GM21367 (cell line): ENCODE data around the gene LIFR.

Source experiments
- ATAC-seq: cut with Tn5 transposase; IDR thresholded peaks from one replicate; pipeline ENCODE4 v1.9.1; 2021; ENCODE audit not compliant: unreplicated experiment

The LIFR gene

DNA sequence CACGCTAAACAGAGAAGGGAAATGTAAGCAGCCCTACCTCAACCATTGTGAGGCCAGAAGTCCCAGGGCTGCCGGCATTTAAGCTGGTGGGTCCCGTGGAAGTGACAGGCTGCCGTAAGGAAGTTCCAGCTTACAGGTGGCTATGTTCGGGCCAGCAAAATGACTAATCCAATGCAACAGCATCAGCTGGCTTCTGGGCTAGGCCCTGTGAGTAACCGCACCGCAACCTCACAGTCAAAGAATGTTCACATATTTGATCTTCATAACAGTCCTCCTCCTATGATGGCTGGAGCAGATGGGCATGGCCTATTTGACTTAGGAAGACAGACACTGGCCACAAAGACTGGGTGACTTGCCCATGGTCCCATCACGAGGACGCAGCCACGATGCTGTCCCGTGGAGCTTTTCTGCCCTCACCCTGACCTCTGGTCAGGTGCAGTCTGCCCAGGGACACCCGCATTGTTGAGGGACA, 88.2 kb downstream of the LIFR start:
- no peak for ATAC-seq

DNA sequence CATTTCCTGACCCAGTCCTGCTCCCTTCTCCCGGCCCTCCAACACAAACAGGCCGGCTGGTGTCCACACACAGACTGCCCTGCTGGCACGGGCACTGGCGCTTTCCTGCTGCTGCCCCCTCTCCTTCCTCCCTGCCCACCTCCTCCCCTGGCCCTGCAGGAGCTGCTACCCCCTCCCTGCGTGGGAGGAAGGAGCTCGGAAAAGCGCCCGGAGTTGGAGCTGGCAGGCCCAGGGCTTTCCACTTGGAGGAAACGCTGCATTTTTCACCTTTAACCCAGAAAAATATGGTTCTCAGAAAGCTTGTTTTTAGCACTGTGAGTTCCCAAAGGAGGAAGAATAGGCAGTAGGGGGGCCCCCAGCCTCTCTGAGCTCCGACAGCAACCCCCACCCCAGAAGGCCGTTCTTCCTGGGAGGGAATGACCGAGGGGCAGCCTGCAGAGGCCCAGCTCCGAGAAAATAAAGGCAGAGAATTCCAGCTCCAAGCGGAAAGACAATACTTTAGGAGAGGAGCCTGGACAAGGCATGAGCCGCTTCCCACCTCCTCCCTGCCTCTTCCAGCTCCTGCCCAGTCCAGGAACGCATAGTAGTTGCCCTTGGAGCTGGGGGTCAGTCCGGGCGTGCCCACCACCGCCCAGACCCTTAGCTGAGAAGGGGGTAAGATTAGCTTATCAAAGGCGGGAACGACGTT, 88.9 kb downstream of the LIFR start:
- no peak for ATAC-seq

DNA sequence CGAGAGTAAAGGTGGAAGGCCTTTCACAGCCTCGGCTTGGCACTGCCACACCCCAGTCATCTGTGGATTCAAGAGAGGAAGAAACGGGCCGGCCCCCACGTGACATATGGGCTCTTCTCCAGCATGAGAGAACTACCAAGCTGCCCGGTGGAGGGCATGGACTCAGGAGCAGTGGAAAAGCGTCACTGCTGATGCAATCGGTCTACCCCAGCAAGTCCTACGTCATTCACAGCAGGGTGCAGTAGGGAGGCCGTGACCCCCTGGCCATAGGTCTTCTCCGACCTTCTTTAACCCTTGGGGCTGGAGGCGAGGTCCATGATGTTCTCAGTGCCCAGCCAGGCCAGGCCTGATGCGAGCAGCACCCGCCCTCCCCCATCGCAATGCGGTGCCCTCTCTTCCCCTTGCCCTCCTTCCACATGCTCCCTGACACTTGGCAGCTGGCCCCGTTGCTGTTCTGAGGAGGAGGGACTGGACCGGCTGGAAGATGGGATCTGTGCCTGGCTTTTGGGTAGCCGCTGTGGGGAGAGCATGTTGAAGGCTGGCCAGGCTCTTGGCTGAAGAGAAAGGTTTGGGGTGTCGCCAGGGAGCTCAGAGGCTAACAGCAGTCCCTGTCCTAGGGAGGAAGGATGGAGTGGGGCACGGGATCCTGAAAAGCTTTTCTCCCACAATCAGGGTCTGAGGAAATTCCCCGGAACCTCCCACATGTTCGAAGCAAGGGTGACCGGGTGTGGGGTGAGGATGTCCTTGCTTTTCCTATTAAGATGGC, 89.8 kb downstream of the LIFR start:
- no peak for ATAC-seq

DNA sequence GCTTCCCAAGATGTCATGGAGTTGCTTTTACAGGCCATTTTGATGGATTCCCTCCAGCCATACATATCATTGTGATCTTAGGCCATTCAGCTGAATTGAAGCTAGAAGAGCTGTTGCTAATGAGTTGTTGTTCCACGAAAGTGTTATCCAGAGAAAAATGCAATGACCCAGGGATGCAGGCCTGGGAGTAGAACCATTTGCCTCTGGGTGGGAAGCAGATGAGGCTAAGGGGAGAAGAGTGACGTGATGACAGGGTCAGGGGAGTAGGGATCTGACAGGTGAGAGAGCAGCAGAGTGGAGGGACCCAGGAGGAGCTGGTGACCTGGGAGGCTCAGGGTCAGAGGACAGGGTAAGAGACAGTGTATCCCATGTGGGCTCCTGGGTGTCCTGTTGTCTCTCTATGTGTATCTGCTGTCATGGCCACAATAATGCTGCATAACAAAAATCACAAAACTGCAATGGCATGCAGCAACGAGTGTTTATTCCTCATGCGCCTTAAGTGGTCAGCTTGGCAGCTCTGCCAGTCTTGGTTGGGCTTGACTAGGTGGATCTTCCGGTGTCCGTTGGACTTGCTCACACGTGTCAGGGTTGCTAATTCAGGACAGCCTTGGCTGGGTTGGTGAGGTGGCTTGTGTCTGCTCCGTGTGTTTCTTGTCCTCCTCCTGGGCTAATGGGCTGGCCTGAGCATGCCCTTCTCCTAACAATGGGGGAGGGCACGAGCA, 90.6 kb downstream of the LIFR start:
- ATAC-seq: no peak

DNA sequence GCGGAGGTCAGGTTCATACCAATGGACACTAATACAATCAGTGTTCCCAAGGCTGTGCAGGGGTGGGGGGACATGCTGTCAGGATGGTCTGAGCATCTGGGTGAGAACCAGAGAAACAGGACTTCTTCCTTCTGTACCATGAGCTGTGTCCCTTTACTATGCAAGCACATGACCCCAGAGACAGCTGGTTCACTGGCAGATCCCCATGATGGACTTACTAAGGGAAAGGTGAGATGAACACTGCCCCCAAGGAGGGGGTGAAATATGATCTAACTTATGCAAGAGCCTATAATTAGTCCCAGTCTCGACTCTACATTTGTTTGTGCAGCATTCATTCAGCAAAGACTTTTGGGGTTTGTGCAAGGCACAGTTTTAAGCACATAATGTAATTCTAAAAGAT, 91.4 kb downstream of the LIFR start:
- no peak for ATAC-seq

DNA sequence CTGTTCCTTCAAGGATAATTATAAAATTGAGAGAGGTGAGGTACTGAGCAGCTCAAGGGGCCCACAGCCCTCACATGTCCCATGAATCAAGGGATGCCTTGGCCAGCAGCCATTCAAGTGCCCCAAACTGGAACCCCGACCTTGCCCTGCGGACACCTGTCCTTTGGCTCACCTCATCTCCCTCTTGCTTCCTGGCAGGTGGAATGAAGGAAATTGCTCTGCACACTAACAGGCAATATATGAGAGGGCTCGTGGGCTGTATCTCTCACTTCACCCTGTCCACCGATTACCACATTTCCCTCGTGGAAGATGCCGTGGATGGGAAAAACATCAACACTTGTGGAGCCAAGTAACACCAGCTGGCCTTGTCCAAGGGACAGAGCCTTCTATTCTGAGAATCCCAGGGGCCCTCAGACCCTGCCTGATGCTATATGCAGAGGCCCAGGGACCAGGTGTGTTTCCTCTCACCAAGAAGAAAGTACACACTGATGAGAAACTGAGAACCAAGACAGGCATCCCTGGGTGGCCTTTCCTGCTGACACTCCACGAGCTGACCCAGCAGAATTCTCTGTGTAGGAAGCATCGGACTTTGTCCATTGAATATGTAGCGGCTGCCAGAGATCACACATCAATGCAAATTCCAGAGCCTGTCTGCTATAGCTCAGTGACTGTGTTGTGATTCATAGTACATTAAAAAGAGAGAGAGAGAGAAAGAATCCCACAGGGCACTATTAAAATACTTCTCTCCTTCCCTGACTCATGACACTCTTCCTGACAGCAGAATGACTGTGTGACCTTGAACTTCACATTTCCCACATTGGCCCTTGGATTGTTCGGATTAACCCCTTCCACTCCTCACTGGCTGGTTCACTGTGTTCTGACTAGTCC, 92.6 kb downstream of the LIFR start:
- ATAC-seq: no peak

DNA sequence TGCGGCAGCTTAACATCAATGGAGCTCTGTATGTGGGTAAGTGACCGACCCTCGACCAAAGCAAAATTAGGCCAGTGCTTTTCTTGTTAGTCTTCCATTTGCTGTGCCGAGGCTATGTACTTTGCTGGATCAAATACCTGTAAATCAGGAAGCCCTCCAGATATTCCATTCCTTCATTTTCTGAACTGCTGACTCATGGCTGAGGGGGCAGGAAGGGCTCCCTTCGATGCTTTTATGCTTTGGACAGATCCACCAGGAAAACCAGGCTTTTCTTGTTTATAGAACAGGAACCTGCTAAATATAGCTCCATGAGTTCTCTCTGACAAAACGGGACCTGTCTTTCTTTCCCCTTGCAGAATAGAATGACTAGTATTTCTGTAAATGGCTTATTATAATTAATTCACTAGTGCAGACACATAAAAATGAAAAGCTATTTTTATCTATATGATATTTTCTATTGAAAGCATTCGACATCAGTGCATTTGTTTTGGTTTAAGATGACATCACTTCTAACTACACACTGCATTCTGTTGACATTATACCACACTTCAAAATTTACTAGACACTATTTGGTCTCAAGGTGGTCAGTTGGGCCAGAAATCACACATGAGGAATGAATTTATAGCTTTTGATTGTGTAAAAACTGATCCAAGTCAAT, 93.3 kb downstream of the LIFR start:
- no peak for ATAC-seq

DNA sequence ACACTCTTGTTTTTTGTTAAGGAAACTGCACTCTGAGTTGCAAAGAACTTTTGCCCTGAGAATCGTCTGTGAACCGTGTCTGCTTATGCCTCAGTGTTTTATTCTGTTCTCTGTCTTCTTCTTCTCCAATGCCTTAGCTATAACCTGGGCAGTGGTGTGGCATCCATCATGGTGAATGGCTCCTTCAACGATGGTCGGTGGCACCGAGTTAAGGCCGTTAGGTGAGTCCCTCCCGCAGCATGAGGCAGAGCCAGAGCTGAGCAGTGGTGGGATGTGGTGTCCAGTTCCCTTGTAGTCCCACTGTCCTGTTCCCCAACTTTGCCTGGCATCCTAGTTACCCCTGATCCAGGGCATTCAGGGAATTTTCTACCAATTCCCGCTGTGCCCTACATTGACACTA, 98.3 kb downstream of the LIFR start:
- ATAC-seq: no peak

DNA sequence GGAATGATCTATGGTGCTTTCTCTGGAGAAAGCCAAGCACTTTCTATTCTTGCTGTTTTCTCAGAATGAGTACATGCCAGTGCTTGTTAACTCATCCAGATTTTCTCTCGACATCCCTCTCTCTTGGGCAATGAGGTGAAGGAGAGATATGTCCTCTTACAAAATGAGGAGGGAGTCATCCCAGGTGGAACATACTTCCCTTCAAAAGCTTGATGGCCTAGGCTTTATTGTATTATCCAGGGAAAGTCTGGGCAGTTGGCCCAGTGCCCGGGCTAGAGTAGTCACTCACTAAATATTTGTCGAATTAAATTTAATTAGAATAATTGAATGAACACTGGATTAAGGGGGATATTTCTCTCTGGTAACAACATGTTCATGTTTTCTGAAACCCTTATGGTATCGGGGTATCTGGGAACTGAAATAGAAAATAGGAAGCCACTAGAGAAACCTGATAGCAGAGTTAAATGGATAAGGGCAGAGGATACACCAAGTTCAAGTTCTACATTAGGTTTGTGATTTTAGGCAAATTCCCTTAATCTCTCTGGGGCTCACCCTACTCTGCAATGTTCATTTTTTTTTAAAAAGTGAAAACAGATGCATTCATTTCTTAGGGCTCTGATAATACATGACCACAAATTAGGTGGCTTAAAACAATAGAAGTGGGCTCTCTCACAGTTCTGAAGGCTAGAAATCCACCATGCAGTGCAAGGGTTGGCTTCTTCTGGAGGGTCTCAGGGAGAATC, 99.6 kb downstream of the LIFR start:
- ATAC-seq: no peak

DNA sequence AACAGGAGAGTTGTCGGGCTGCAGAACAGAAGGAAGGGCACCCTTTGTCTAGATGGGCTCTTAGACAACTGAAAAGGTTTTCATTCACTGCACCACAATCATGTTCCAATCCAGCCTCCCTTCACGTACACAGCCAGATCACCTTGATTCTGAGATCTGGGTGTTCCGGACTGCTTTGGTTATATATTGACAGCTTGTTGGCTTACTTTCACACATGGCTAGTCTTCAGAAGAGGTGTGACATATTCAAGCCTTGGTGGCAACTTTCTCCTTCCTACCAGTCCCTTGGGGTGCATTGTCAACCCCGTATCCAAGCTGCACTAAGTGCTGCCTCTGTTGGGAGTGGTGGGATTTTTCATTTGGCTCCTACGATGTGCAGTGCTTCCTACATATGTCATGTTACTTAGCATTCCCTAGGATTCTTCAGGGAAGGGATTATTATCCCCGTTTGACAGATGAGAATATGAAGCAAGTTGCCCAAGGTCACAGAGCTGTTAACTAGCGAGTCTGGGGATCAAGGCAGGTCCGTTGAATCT, 100.6 kb downstream of the LIFR start:
- ATAC-seq: no peak

DNA sequence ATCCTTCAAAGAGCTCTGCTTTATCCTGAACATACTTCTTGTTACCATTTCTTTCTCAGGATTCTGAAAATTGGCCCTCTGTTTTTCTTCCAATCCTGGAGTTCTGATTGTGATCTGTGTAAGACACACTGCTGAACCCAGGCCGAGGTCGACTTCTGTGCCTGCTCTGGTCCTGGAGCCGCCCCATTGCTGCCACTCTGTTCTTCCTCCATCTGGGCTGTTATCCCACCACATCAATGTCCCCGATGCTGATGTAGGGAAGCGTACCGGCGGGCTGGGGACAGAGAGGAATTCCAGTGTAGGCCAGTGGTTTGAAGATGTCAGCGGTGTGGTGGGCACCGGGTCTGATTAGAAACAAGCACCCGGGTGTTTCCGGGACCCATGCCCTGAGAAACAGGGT, 102.5 kb downstream of the LIFR start:
- no peak for ATAC-seq

DNA sequence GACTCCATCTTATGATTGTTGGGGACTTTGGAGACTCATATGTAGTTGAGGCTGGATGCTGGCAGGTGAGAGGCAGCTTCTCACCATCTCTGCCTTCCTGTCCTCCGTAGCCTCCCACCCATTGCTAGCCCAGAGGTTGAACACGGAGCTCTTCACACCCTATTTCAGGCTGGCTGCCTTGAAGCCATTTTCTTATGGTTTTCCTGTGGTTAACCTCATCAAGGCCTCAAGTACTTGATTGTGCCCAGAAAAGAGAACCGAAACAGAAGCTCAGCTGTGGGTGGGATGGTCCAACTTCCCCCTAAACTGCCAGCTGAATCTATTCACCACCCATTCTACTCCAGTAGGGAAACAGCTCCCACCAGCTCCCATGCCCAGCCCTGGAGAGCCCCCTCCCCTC, 102.9 kb downstream of the LIFR start:
- ATAC-seq: peak; percentile 100

DNA sequence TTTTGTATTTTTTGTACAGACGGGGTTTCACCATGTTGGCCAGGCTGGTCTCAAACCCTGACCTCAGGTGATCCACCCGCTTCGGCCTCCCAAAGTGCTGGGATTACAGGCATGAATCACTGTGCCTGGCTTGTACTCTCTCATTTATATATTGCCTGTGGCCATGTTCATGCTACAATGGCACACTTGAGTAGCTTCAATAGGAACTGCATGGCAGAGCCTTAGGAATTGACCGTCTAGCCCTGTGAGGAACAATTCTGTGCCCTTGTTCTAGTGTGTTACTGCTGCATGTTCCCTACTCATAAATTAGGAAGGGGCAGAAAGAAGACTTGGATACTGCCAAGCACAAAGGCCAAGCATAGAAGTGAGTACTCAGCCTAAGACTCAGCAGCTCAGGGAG, 104.2 kb downstream of the LIFR start:
- ATAC-seq: no peak

DNA sequence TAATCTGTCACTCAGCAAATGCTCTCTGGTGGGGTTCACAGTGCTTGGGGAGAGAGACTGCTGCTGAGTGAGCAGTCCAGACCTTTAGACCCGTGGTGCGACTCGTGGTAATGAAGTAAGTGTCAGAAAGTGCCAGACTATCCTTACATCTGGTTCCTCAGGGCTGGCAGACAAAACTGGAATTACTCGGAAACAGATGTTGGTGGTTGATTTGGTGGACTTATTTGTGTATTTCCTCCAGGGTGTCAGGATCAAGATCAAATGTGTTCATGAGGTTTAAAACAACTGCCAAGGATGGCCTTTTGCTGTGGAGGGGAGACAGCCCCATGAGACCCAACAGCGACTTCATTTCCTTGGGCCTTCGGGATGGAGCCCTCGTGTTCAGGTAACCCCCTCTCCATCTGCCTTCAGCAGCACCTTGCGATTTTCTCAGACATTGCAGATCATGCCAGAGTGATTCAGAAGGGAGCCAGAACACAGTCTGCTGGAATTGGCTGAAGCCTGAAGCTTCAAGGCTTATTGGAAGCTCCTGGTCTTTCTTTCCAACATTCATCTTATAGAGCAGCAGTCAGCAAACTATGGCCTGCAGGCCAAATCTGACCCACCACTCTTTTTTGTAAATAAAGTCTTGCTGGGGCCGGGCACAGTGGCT, 105.2 kb downstream of the LIFR start:
- no peak for ATAC-seq

DNA sequence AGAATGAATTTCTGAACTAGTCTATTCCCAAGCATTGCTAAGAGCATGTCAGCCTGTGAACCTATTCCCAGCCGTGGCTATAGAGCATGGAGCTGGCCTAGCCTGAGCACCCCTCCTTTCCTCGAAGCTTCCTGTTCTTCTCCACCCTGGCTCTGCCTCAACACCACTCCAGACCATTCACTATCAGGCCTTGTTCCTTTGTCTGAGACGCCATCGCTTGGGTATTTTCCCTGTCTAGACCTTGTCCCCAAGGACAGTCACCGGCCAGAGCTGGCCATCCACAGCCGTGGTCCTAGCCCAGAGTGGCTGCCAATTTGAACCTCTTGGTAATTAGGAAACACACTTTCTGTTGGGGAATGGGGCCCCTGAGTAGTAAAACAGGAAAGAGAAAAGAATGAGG, 105.8 kb downstream of the LIFR start:
- no peak for ATAC-seq

DNA sequence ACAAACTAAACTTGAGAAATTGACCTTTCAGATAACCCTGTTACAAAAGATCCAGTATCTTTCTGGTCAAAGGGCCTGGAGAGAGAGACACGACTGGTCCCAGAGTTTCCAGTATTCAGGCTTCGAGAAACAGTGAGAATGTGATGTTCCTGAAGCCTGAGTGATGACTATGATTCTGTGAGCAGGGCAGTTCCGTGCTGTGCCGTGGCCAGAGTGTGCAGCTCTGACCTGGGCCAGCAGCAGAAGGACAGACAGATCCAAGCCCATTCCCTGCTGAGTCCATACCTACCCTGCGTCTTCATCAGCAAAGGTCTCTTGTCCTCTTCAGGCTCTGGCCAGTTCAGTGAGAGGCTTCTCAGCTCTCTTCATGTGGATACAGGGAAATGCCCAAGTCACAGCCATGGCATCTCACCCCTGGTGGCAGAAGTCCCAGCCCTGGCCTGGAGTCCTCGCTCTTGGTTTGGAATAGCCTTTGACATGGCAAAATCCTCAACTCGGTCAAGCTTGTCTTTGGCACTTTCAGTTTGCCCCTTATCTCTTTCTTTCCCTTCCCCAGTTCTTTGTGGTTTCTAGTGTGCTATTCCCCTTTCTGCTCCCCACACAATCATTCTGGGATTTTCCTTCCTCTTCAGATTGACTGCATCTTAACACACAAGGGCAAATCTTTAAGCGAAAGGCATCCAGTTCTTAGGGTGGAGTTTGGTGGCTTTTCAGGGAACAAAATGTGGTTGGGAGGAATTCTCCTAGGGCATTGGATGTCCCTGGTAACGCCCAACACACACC, 107.7 kb downstream of the LIFR start:
- no peak for ATAC-seq

DNA sequence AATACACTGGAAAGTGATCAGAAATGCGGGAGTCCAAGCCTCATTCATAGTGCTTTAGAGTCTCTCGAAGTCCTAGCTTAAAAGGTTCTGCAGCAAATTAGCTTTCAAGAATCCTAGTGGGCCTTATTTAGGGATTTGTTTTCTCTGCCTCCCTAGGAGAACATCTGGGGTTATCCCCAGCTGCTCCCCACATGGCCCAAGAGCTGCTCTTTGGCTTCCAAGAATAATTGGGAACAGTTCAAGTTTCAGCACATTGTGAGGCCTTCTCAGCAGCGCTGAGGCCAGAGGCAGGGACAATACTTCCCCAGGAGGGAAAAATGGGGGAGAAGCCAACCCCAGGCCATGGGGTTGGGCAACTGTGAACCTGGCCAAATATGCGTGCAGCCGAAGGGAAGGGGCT, 108.7 kb downstream of the LIFR start:
- ATAC-seq: no peak

DNA sequence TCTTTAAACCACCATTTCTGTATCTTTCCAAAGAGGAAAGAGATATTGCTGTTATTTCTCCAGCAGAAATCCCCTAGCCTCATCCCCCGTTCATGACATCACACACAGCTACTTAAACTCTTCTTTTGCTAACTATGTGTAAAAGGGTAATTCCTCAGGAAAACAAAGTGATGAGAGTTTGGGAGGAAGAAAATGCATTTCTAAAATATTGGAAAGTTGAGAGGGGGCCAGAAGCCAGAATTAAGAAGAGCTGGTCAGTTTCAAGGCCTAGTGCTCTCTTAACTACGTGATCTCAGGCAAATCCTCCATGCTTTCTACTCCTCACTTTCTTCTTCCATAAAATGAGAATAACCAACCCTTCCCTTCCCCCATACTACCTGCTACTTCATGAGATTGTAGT, 109.4 kb downstream of the LIFR start:
- no peak for ATAC-seq
